Neural progenitor cell (in vitro differentiated cells): ENCODE results near the gene DCC. TPM values are rescaled to one million over a fixed set of nuclear protein-coding genes. Genes with fewer than 3 reads are reported as not detected.

ENCODE experiments used
- DNase-seq: peaks from one replicate; pipeline ENCODE4 v3.0.0-alpha.2; 2016; ENCODE audit warnings: low spot score
- H2AFZ ChIP-seq: fragments of 200-600 bp; sonication (generic); replicated peaks from 2 replicates; pipeline ENCODE4 v1.6.1; 2016; ENCODE audit warnings: antibody characterized with exemption
- H3F3A ChIP-seq: fragments of 200-600 bp; sonication (generic); 2 replicates; pipeline ENCODE4 v1.6.1; 2016; ENCODE audit warnings: antibody characterized with exemption, low read depth
- H3K27ac ChIP-seq: fragments of 200-600 bp; sonication (generic); 2 replicates; pipeline ENCODE4 v1.5.1; 2016; ENCODE audit warnings: mild to moderate bottlenecking
- H3K27me3 ChIP-seq: fragments of 200-600 bp; sonication (generic); 2 replicates; pipeline ENCODE4 v1.6.1; 2016; ENCODE audit warnings: mild to moderate bottlenecking, moderate library complexity
- H3K36me3 ChIP-seq: fragments of 200-600 bp; sonication (generic); 2 replicates; pipeline ENCODE4 v1.5.1; 2016
- H3K4me1 ChIP-seq: fragments of 200-600 bp; sonication (generic); 2 replicates; pipeline ENCODE4 v1.6.1; 2016; ENCODE audit warnings: mixed run types
- H3K4me2 ChIP-seq: fragments of 200-600 bp; sonication (generic); 2 replicates; pipeline ENCODE4 v1.6.1; 2016
- H3K4me3 ChIP-seq: fragments of 200-600 bp; sonication (generic); 2 replicates; pipeline ENCODE4 v1.5.1; 2016
- H3K79me2 ChIP-seq: fragments of 200-600 bp; sonication (generic); 2 replicates; pipeline ENCODE4 v1.6.1; 2016; ENCODE audit warnings: low read depth
- H3K9ac ChIP-seq: fragments of 200-600 bp; sonication (generic); 2 replicates; pipeline ENCODE4 v1.6.1; 2016
- H3K9me3 ChIP-seq: fragments of 200-600 bp; sonication (generic); 2 replicates; pipeline ENCODE4 v1.5.1; 2016; ENCODE audit warnings: low read depth
- H4K20me1 ChIP-seq: fragments of 200-600 bp; sonication (generic); 2 replicates; pipeline ENCODE4 v1.6.1; 2016; ENCODE audit warnings: low read depth
- H3K27ac Mint-ChIP-seq: 3 replicates; pipeline ENCODE4 v1.8.0; 2021; ENCODE audit warnings: mixed read lengths
- H3K27me3 Mint-ChIP-seq: 2 replicates; pipeline ENCODE4 v1.8.0; 2022; ENCODE audit warnings: low read depth, mild to moderate bottlenecking, inconsistent platforms, moderate library complexity, mixed read lengths; ENCODE audit not compliant: insufficient read depth
- H3K36me3 Mint-ChIP-seq: 3 replicates; pipeline ENCODE4 v1.8.0; 2021; ENCODE audit warnings: mixed read lengths
- H3K4me1 Mint-ChIP-seq: 3 replicates; pipeline ENCODE4 v1.8.0; 2021; ENCODE audit warnings: mixed read lengths
- H3K4me3 Mint-ChIP-seq: 3 replicates; pipeline ENCODE4 v1.8.0; 2021; ENCODE audit warnings: mild to moderate bottlenecking, moderate library complexity, mixed read lengths
- H3K9me3 Mint-ChIP-seq: 3 replicates; pipeline ENCODE4 v1.8.0; 2020; ENCODE audit warnings: mixed read lengths
- CTCF ChIP-seq: fragments of 200-600 bp; sonication (generic); IDR thresholded peaks from 2 replicates; pipeline ENCODE4 v1.5.1; 2017; ENCODE audit warnings: antibody characterized with exemption, mild to moderate bottlenecking
- EZH2 ChIP-seq: fragments of 200-600 bp; sonication (generic); IDR thresholded peaks from 2 replicates; pipeline ENCODE4 v1.6.1; 2017; ENCODE audit warnings: antibody characterized with exemption, mild to moderate bottlenecking, moderate library complexity
- EZH2phosphoT487 ChIP-seq: fragments of 200-600 bp; sonication (generic); IDR thresholded peaks from 2 replicates; pipeline ENCODE4 v1.6.1; 2017; ENCODE audit warnings: antibody characterized with exemption
- total RNA-seq: library from RNA; depleted of rRNA; stranded (reverse); fragments of >200 nt; gene quantifications from 2 replicates; pipeline ENCODE4 v1.2.3, GENCODE V29; 2015; ENCODE audit warnings: low replicate concordance

Gene DCC
- total RNA-seq, 1 donor from 2014 or later: 0.41 TPM

- Histone ChIP-seq H3K27ac (no peak overlapping the region), H3K4me2 (no peak overlapping the region), H3K4me1 (no peaks in the 10 kb centered on the region), H3K36me3 (no peaks in the 10 kb centered on the region), H3K4me3 (no peak overlapping the region), H3K9me3 (no peaks in the 10 kb centered on the region), H4K20me1 (no peaks in the 10 kb centered on the region), H3K27me3 (no peaks in the 10 kb centered on the region), H3K79me2 (no peaks in the 10 kb centered on the region), H3K9ac (no peak overlapping the region), H3F3A (no peaks in the 10 kb centered on the region), H2AFZ (no peak overlapping the region)
- H3K27me3 Mint-ChIP-seq: peaks cover 2% of the 10 kb centered on the region
- TF ChIP-seq CTCF (no peak), EZH2 (no peak), EZH2phosphoT487 (no peak)
- H3K36me3 Mint-ChIP-seq: no peaks in the 10 kb centered on the region
- H3K27ac Mint-ChIP-seq: no peak overlapping the region
- H3K9me3 Mint-ChIP-seq: no peaks in the 10 kb centered on the region
- no peak overlapping the region for H3K4me3 Mint-ChIP-seq
- no peaks in the 10 kb centered on the region for H3K4me1 Mint-ChIP-seq
- DNase-seq: no peak
These were observed 580.7 kb downstream of the DCC start for GRCh38 chr18:52920665-52921064.

- Histone ChIP-seq H3K36me3 (no peaks in the 10 kb centered on the region), H3K4me2 (no peak overlapping the region), H3F3A (no peaks in the 10 kb centered on the region), H3K9ac (no peak overlapping the region), H2AFZ (no peak overlapping the region), H3K4me3 (no peak overlapping the region), H3K9me3 (no peaks in the 10 kb centered on the region), H3K27ac (no peak overlapping the region), H3K27me3 (no peaks in the 10 kb centered on the region), H3K4me1 (no peaks in the 10 kb centered on the region), H3K79me2 (no peaks in the 10 kb centered on the region), H4K20me1 (no peaks in the 10 kb centered on the region)
- Mint-ChIP-seq H3K27ac (no peak overlapping the region), H3K4me1 (no peaks in the 10 kb centered on the region), H3K27me3 (no peaks in the 10 kb centered on the region), H3K4me3 (no peak overlapping the region), H3K36me3 (no peaks in the 10 kb centered on the region), H3K9me3 (no peaks in the 10 kb centered on the region)
- DNase-seq: no peak
- TF ChIP-seq EZH2phosphoT487 (no peak), EZH2 (no peak), CTCF (no peak)
These were observed 593.4 kb downstream of the DCC start for GRCh38 chr18:52933356-52933755.

- Mint-ChIP-seq H3K4me3 (no peak overlapping the region), H3K36me3 (no peaks in the 10 kb centered on the region), H3K4me1 (no peaks in the 10 kb centered on the region), H3K27ac (no peak overlapping the region), H3K9me3 (no peaks in the 10 kb centered on the region), H3K27me3 (no peaks in the 10 kb centered on the region)
- H3K9ac ChIP-seq: no peak overlapping the region
- H3K27me3 ChIP-seq: no peaks in the 10 kb centered on the region
- H3F3A ChIP-seq: no peaks in the 10 kb centered on the region
- no peak overlapping the region for H3K4me3 ChIP-seq
- no peak overlapping the region for H3K27ac ChIP-seq
- H3K79me2 ChIP-seq: no peaks in the 10 kb centered on the region
- H4K20me1 ChIP-seq: no peaks in the 10 kb centered on the region
- no peak overlapping the region for H3K4me2 ChIP-seq
- no peaks in the 10 kb centered on the region for H3K9me3 ChIP-seq
- H3K36me3 ChIP-seq: no peaks in the 10 kb centered on the region
- no peak overlapping the region for H2AFZ ChIP-seq
- TF ChIP-seq EZH2 (no peak), CTCF (no peak), EZH2phosphoT487 (no peak)
- no peaks in the 10 kb centered on the region for H3K4me1 ChIP-seq
- DNase-seq: no peak
These were observed 596.9 kb downstream of the DCC start for GRCh38 chr18:52936931-52937330.

GRCh38 chr18:52937840-52938239, 597.8 kb downstream of the DCC start:
- H3K9me3 ChIP-seq: no peaks in the 10 kb centered on the region
- H3K4me3 ChIP-seq: no peak overlapping the region
- no peak for DNase-seq
- no peaks in the 10 kb centered on the region for H3K36me3 ChIP-seq
- no peaks in the 10 kb centered on the region for H3K27me3 ChIP-seq
- H3K36me3 Mint-ChIP-seq: no peaks in the 10 kb centered on the region
- H3K4me3 Mint-ChIP-seq: no peak overlapping the region
- no peak overlapping the region for H3K27ac Mint-ChIP-seq
- peaks cover 3% of the 10 kb centered on the region for H3K9me3 Mint-ChIP-seq
- H3K79me2 ChIP-seq: no peaks in the 10 kb centered on the region
- no peaks in the 10 kb centered on the region for H4K20me1 ChIP-seq
- H3K4me1 ChIP-seq: no peaks in the 10 kb centered on the region
- H3K27me3 Mint-ChIP-seq: no peaks in the 10 kb centered on the region
- no peak overlapping the region for H3K9ac ChIP-seq
- H3F3A ChIP-seq: no peaks in the 10 kb centered on the region
- H3K27ac ChIP-seq: no peak overlapping the region
- TF ChIP-seq CTCF (no peak), EZH2phosphoT487 (no peak)
- H3K4me2 ChIP-seq: no peak overlapping the region
- H2AFZ ChIP-seq: no peak overlapping the region
- no peaks in the 10 kb centered on the region for H3K4me1 Mint-ChIP-seq
